Fibroblast of pulmonary artery (primary cell): ENCODE results near the gene SAC3D1.

Experiments
- DNase-seq: peaks from one replicate; pipeline ENCODE4 v3.0.0-alpha.2; 2010; ENCODE audit warnings: low read depth
- H3K4me3 ChIP-seq: replicated peaks from 2 replicates; pipeline ENCODE4 v1.5.1; 2011; ENCODE audit warnings: low read depth, mild to moderate bottlenecking, control low read depth, low read length, moderate library complexity
- CTCF ChIP-seq: IDR thresholded peaks from 2 replicates; pipeline ENCODE4 v1.5.1; 2011; ENCODE audit warnings: mild to moderate bottlenecking, control low read depth, low read length, inconsistent platforms; ENCODE audit errors: missing control alignments

SAC3D1 gene

DNA sequence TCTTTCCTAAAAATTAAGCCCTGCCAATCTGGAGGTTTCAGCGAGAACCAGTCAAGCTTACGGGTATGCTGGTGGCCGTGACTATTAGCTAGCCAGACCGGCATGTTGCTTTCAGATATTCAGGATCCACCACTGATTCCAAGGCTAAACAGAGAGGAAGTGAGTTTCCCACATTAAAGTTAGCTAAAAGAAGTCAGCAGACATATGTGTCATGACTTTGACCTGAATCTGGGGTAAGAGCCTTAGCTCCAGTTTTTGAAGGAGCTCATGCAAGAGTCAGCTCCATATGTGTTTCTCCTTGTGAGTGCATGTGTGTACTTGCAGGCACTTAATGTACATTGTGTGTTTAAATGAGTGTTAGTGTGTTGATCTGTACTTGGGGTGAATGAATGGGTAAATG, 44.4 kb downstream of the SAC3D1 start:
- TF ChIP-seq CTCF, result no peak
- DNase-seq, result no peak
- no peak overlapping the region for H3K4me3 ChIP-seq

GRCh38 chr11:65086809-65087208, 45.8 kb downstream of the SAC3D1 start:
- TF ChIP-seq CTCF, result no peak
- no peak for DNase-seq
- no peak overlapping the region for H3K4me3 ChIP-seq

DNA sequence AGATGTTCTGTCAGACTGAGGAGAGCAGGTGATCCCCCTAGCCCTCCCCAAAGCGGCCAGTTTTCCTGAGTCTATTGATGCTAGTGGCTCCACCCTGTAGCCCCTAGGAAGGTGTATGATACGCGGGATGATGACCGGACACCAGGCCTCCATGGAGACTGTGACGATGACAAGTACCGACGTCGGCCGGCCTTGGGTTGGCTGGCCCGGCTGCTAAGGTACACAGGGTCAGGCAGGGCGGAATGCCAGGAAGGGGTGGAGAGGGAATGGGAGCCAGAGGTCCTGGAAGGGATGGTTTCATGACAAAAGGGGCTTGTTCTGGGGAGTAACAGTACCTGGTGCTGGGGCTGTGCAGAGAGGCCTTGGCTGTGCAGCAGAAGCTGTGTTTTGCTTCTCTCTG, 46.2 kb downstream of the SAC3D1 start:
- no peak for TF ChIP-seq CTCF
- no peak for DNase-seq
- no peak overlapping the region for H3K4me3 ChIP-seq

DNA sequence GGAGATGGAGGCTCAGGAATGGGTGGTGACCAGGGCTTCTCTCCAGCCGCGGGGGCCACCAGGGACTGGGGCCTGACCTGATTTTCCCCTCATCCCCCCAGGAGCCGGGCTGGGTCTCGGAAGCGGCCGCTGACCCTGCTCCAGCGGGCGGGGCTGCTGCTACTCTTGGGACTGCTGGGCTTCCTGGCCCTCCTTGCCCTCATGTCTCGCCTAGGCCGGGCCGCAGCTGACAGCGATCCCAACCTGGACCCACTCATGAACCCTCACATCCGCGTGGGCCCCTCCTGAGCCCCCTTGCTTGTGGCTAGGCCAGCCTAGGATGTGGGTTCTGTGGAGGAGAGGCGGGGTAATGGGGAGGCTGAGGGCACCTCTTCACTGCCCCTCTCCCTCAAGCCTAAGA, 46.8 kb downstream of the SAC3D1 start:
- no peak for TF ChIP-seq CTCF
- no peak overlapping the region for H3K4me3 ChIP-seq
- DNase-seq, result no peak

DNA sequence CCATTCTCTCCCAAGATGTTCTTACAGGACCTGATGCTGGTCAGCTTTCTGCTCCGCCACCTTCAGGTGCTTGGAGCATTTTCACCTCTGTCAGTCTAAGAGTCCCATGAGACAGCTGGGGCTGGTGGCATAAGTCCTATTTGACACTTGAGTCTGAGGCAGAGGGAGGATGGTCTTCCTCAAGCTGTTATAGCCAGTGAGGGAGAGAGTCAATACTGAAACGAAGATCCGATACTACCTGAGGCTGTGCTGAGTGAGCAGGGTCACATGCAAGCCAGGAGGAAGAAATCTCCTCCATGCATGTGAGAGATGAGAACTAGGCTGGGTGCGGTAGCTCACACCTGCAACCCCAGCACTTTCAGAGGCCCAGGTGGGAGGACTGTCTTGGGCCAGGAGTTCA, 48.6 kb downstream of the SAC3D1 start:
- no peak overlapping the region for H3K4me3 ChIP-seq
- DNase-seq, result no peak
- no peak for TF ChIP-seq CTCF

DNA sequence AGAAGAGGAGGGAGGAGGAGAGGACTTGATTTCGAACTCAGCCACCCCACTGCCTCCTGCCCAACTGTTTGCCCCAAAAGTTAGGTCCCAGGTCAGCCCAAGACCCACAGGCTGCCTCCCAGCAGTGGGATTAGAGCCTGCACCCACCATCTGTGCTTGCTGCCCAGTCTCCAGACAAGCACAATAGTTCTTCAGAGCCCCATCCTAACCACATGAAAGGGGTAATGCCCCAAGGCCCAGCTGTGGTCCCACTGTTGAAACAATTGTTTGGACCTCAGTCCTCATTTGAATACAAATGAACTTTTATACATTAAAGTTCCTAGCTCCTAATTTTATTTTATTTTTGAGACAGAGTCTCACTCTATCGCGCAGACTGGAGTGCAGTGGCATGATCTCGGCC, 49.6 kb downstream of the SAC3D1 start:
- TF ChIP-seq CTCF, result no peak
- no peak overlapping the region for H3K4me3 ChIP-seq
- DNase-seq, result no peak
